HG02970 (cell line): Measurements from ENCODE around the gene OBSCN.

Experiments
- ATAC-seq: cut with Tn5 transposase; IDR thresholded peaks from one replicate; pipeline ENCODE4 v1.9.1; 2021; ENCODE audit warnings: mild to moderate bottlenecking, moderate library complexity, moderate number of reproducible peaks; ENCODE audit not compliant: unreplicated experiment, low FRiP score

The OBSCN gene

GRCh38 chr1:228364068-228364705 is 156.3 kb downstream of the OBSCN start:
- no peak for ATAC-seq

- no peak for ATAC-seq
Measured at GRCh38 chr1:228364706-228365213, 156.9 kb downstream of the OBSCN start.

GRCh38 chr1:228365271-228366061 is 157.6 kb downstream of the OBSCN start:
- ATAC-seq, result no peak

- ATAC-seq, result no peak
Measured at GRCh38 chr1:228366062-228366865, 158.4 kb downstream of the OBSCN start.

- ATAC-seq, result no peak
Measured at GRCh38 chr1:228366866-228367741, 159.3 kb downstream of the OBSCN start.

- no peak for ATAC-seq
Measured at GRCh38 chr1:228367798-228368791, 160.3 kb downstream of the OBSCN start.

- ATAC-seq, result no peak
Measured at GRCh38 chr1:228368801-228369607, 161.2 kb downstream of the OBSCN start.

GRCh38 chr1:228369608-228370438 is 162.0 kb downstream of the OBSCN start:
- no peak for ATAC-seq

- no peak for ATAC-seq
Measured at GRCh38 chr1:228370439-228370940, 162.6 kb downstream of the OBSCN start.

GRCh38 chr1:228370941-228371740 is 163.3 kb downstream of the OBSCN start:
- no peak for ATAC-seq

GRCh38 chr1:228371741-228372182 is 163.9 kb downstream of the OBSCN start:
- ATAC-seq, result no peak

- ATAC-seq, result no peak
Measured at GRCh38 chr1:228372183-228373003, 164.5 kb downstream of the OBSCN start.

- ATAC-seq, result no peak
Measured at GRCh38 chr1:228373004-228373680, 165.3 kb downstream of the OBSCN start.

GRCh38 chr1:228373681-228374571 is 166.1 kb downstream of the OBSCN start:
- no peak for ATAC-seq
